Gastrocnemius medialis (tissue), 4 donors: ENCODE measurements around the gene KRTAP5-11.

Experiments
- POLR2A ChIP-seq, 2 donors: fragments of 450-650 bp; IDR thresholded peaks; one replicate each; pipeline ENCODE4 v1.6.1; 2017; ENCODE audit warnings: antibody characterized with exemption in 2 of 2, mild to moderate bottlenecking in 2 of 2, moderate library complexity in 2 of 2
- TF ChIP-seq, protein P1 (sequence below), 5 experiments: fragments of 450-650 bp in 3 of 5; fragments of 200-600 bp in 2 of 5; sonication (generic) in 2 of 5; IDR thresholded peaks in 4 of 5; conservative IDR thresholded peaks in 1 of 5; 1 replicate in 4 of 5; 2 replicates in 1 of 5; pipeline ENCODE4 v1.5.1; 2016 to 2019; ENCODE audit warnings: antibody characterized with exemption in 5 of 5, mild to moderate bottlenecking in 3 of 5, moderate library complexity in 3 of 5

DNA sequence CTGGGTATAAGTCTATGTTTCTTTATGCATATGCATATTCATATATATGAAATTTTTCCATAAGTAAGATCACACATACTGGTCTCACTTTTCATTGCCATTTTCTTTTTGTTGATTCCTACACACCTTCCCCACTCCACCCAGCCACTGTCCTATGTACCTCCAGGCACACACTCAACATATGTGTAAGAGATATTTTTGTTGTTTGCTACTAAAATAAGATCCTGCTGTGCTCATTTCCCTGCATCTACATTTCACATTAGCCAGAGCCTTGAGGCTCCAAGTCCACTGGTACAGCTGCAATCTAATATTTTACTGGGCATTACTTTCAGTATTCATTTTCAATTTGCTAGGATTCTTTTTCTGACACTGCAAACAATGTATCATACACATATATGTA is 25.4 kb downstream of the KRTAP5-11 start:
- TF ChIP-seq, protein P1, sequence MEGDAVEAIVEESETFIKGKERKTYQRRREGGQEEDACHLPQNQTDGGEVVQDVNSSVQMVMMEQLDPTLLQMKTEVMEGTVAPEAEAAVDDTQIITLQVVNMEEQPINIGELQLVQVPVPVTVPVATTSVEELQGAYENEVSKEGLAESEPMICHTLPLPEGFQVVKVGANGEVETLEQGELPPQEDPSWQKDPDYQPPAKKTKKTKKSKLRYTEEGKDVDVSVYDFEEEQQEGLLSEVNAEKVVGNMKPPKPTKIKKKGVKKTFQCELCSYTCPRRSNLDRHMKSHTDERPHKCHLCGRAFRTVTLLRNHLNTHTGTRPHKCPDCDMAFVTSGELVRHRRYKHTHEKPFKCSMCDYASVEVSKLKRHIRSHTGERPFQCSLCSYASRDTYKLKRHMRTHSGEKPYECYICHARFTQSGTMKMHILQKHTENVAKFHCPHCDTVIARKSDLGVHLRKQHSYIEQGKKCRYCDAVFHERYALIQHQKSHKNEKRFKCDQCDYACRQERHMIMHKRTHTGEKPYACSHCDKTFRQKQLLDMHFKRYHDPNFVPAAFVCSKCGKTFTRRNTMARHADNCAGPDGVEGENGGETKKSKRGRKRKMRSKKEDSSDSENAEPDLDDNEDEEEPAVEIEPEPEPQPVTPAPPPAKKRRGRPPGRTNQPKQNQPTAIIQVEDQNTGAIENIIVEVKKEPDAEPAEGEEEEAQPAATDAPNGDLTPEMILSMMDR (IDR thresholded peaks at IDR 0.05 in 4 of 5, conservative IDR thresholded peaks at IDR 0.05 in 1 of 5), result no peak
- no peak for TF ChIP-seq POLR2A (IDR thresholded peaks at IDR 0.05)
